PC-3 (cell line): ENCODE results near the gene TRAPPC10.

ENCODE experiments used
- CTCF ChIP-seq: fragments of 300-600 bp; sonication (generic); conservative IDR thresholded peaks from 2 replicates; pipeline ENCODE4 v1.5.1; 2017; ENCODE audit warnings: antibody characterized with exemption, low read depth, mild to moderate bottlenecking, low read length
- EZH2 ChIP-seq: fragments of 300-600 bp; sonication (generic); IDR thresholded peaks from one replicate; pipeline ENCODE4 v1.6.1; 2017; ENCODE audit warnings: antibody characterized with exemption, mild to moderate bottlenecking, low read length; ENCODE audit not compliant: unreplicated experiment
- EZH2phosphoT487 ChIP-seq: fragments of 300-600 bp; sonication (generic); IDR thresholded peaks from 2 replicates; pipeline ENCODE4 v1.6.1; 2018; ENCODE audit warnings: mild to moderate bottlenecking, antibody characterized with exemption, low read length, borderline replicate concordance

- TF ChIP-seq CTCF (no peak), EZH2 (no peak), EZH2phosphoT487 (no peak)
Observed at GRCh38 chr21:44017601-44018000, 5.5 kb downstream of the TRAPPC10 start.
